Measurements from ENCODE around the gene HCFC1.

HCFC1 gene

GRCh38 chrX:153970357-153971123 lies 1.1 kb downstream of the HCFC1 start:
- Histone ChIP-seq H3K4me3 (peak overlapping the region; percentile 82 to 88), H3K4me1 (peaks cover 0 to 56% (median 50%) of the 10 kb centered on the region in 4 donors), H3K9me3 (peaks cover 0 to 3% (median 0%) of the 10 kb centered on the region in 3 donors), H3K27me3 (no peaks in the 10 kb centered on the region), H3K27ac (peak overlapping the region; percentile 98 to 99), H3K36me3 (no peaks in the 10 kb centered on the region)
- no peak for TF ChIP-seq CTCF (IDR thresholded peaks at IDR 0.05)
- DNase-seq, result peak in 1 of 2 donors; percentile 78
- intact Hi-C loops (cut with DNase I; ENCODE audit: low total_unique reads), result no loop called here

GRCh38 chrX:153969904-153970356 lies 1.7 kb downstream of the HCFC1 start:
- Histone ChIP-seq H3K27ac (peak overlapping the region; percentile 98 to 99), H3K36me3 (no peaks in the 10 kb centered on the region), H3K4me3 (peak overlapping the region; percentile 82 to 88), H3K4me1 (peaks cover 0 to 58% (median 51%) of the 10 kb centered on the region in 4 donors), H3K9me3 (peaks cover 0 to 3% (median 0%) of the 10 kb centered on the region in 3 donors), H3K27me3 (no peaks in the 10 kb centered on the region)
- intact Hi-C loops (cut with DNase I; ENCODE audit: low total_unique reads), result no loop called here
- no peak for TF ChIP-seq CTCF (IDR thresholded peaks at IDR 0.05)
- DNase-seq, result peak in 1 of 2 donors; percentile 78

GRCh38 chrX:153969125-153969903 lies 2.3 kb downstream of the HCFC1 start:
- Histone ChIP-seq H3K27ac (peak overlapping the region; percentile 98 to 99), H3K27me3 (no peaks in the 10 kb centered on the region), H3K4me1 (peaks cover 0 to 57% (median 48%) of the 10 kb centered on the region in 4 donors), H3K36me3 (peaks cover 0 to 2% (median 0%) of the 10 kb centered on the region in 3 donors), H3K4me3 (peak overlapping the region; percentile 82 to 88), H3K9me3 (peaks cover 0 to 3% (median 0%) of the 10 kb centered on the region in 3 donors)
- intact Hi-C loops (cut with DNase I; ENCODE audit: low total_unique reads), result no loop called here
- no peak for DNase-seq
- no peak for TF ChIP-seq CTCF (IDR thresholded peaks at IDR 0.05)

GRCh38 chrX:153968754-153969124 lies 2.9 kb downstream of the HCFC1 start:
- H3K36me3 ChIP-seq, result peaks cover 0 to 7% (median 2%) of the 10 kb centered on the region in 3 donors
- H3K27me3 ChIP-seq, result no peaks in the 10 kb centered on the region
- no peak for TF ChIP-seq CTCF (IDR thresholded peaks at IDR 0.05)
- H3K9me3 ChIP-seq, result peaks cover 0 to 3% (median 0%) of the 10 kb centered on the region in 3 donors
- intact Hi-C loops (cut with DNase I; ENCODE audit: low total_unique reads), result no loop called here
- DNase-seq, result no peak
- peak overlapping the region; percentile 82 to 88 for H3K4me3 ChIP-seq
- H3K27ac ChIP-seq, result peak overlapping the region; percentile 98 to 99
- peaks cover 0 to 51% (median 43%) of the 10 kb centered on the region in 4 donors for H3K4me1 ChIP-seq

- no peak for TF ChIP-seq CTCF (IDR thresholded peaks at IDR 0.05)
- Histone ChIP-seq H3K9me3 (peaks cover 0 to 3% (median 0%) of the 10 kb centered on the region in 3 donors), H3K4me3 (peak overlapping the region; percentile 82 to 88), H3K27me3 (no peaks in the 10 kb centered on the region), H3K27ac (peak overlapping the region; percentile 98 to 99), H3K4me1 (peaks cover 0 to 46% (median 38%) of the 10 kb centered on the region in 4 donors), H3K36me3 (peaks cover 0 to 12% (median 7%) of the 10 kb centered on the region in 3 donors)
- intact Hi-C loops (cut with DNase I; ENCODE audit: low total_unique reads), result no loop called here
- no peak for DNase-seq
Measured at GRCh38 chrX:153968255-153968654, 3.4 kb downstream of the HCFC1 start.

Measured in tibial artery (tissue), 4 donors.